ENCODE data around the gene GMCL2. TPM values are rescaled to one million over a fixed set of nuclear protein-coding genes. Genes with fewer than 3 reads are reported as not detected.

The GMCL2 gene
- total and polyA plus RNA-seq, 2 experiments from 2014 or later = 0.07 TPM; not detected in 1

DNA sequence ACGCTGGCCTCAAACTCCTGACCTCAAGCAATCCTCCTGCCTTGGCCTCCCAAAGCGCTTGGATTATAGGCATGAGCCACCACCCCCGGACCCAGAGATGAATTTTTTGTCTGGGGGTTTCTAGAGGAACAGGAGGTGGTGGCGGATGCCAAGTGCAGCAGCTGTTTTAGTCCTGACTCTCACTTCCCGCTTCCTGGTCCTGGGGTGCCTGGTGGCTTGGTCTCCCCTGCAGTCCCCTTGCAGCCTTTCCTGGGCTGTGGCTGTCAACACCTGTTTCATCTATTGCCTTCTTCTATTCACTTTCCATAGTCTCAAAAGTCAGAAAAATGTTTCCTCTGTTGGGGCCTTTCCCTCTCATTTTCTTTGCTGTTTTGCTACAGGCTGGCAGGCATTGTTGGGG is 27.0 kb downstream of the GMCL2 start:
- Mint-ChIP-seq H3K36me3 (ENCODE audit: low read depth) (no peaks in the 10 kb centered on the region), H3K9me3 (no peaks in the 10 kb centered on the region), H3K27ac (no peak overlapping the region), H3K27me3 (ENCODE audit: insufficient read depth, low read depth, poor library complexity) (peaks cover 7% of the 10 kb centered on the region), H3K4me1 (peaks cover 6% of the 10 kb centered on the region), H3K4me3 (no peak overlapping the region)
- no peaks in the 10 kb centered on the region for H3K79me2 ChIP-seq (replicated peaks; ENCODE audit: insufficient read depth)
- peaks cover 7% of the 10 kb centered on the region for H3F3A ChIP-seq (replicated peaks; ENCODE audit: low read depth)
- no peaks in the 10 kb centered on the region for H3K9me2 ChIP-seq (ENCODE audit: insufficient read depth)
- no peak overlapping the region for H2AFZ ChIP-seq
- H3K36me3 ChIP-seq (ENCODE audit: insufficient read depth) = no peaks in the 10 kb centered on the region
- no peaks in the 10 kb centered on the region for H4K20me1 ChIP-seq (replicated peaks; ENCODE audit: insufficient read depth)
- H3K4me1 ChIP-seq (ENCODE audit: insufficient read depth) = peaks cover 8% of the 10 kb centered on the region
- no peak overlapping the region for H3K27ac ChIP-seq (ENCODE audit: low read depth)
- H3K4me3 ChIP-seq = no peak overlapping the region
- H3K27me3 ChIP-seq (ENCODE audit: insufficient read depth) = no peaks in the 10 kb centered on the region
- DNase-seq (ENCODE audit: low spot score) = no peak
- ATAC-seq = no peak
- H3K4me2 ChIP-seq = no peak overlapping the region
- TF ChIP-seq STAT1 (IDR thresholded peaks at IDR 0.05; ENCODE audit: unreplicated experiment) = no peak
- no peak for TF ChIP-seq EZH2phosphoT487 (IDR thresholded peaks at IDR 0.05; ENCODE audit: unreplicated experiment)
- no peak for TF ChIP-seq JUNB (IDR thresholded peaks at IDR 0.05; ENCODE audit: unreplicated experiment)
- no peak for TF ChIP-seq EZH2 (IDR thresholded peaks at IDR 0.05; ENCODE audit: low read depth, unreplicated experiment)
- TF ChIP-seq ZNF114 (CRISPR knock-in tag; IDR thresholded peaks at IDR 0.05) = no peak
- no peak for TF ChIP-seq POLR2AphosphoS5 (IDR thresholded peaks at IDR 0.05; ENCODE audit: low read depth)
- no peak for TF ChIP-seq CTCF (conservative IDR thresholded peaks at IDR 0.05; ENCODE audit: low read depth in 2 of 2)
- TF ChIP-seq ETS1 (IDR thresholded peaks at IDR 0.05) = no peak
- TF ChIP-seq CREB1 (CRISPR knock-in tag; IDR thresholded peaks at IDR 0.05; ENCODE audit: low read depth) = no peak
- TF ChIP-seq, protein P1, sequence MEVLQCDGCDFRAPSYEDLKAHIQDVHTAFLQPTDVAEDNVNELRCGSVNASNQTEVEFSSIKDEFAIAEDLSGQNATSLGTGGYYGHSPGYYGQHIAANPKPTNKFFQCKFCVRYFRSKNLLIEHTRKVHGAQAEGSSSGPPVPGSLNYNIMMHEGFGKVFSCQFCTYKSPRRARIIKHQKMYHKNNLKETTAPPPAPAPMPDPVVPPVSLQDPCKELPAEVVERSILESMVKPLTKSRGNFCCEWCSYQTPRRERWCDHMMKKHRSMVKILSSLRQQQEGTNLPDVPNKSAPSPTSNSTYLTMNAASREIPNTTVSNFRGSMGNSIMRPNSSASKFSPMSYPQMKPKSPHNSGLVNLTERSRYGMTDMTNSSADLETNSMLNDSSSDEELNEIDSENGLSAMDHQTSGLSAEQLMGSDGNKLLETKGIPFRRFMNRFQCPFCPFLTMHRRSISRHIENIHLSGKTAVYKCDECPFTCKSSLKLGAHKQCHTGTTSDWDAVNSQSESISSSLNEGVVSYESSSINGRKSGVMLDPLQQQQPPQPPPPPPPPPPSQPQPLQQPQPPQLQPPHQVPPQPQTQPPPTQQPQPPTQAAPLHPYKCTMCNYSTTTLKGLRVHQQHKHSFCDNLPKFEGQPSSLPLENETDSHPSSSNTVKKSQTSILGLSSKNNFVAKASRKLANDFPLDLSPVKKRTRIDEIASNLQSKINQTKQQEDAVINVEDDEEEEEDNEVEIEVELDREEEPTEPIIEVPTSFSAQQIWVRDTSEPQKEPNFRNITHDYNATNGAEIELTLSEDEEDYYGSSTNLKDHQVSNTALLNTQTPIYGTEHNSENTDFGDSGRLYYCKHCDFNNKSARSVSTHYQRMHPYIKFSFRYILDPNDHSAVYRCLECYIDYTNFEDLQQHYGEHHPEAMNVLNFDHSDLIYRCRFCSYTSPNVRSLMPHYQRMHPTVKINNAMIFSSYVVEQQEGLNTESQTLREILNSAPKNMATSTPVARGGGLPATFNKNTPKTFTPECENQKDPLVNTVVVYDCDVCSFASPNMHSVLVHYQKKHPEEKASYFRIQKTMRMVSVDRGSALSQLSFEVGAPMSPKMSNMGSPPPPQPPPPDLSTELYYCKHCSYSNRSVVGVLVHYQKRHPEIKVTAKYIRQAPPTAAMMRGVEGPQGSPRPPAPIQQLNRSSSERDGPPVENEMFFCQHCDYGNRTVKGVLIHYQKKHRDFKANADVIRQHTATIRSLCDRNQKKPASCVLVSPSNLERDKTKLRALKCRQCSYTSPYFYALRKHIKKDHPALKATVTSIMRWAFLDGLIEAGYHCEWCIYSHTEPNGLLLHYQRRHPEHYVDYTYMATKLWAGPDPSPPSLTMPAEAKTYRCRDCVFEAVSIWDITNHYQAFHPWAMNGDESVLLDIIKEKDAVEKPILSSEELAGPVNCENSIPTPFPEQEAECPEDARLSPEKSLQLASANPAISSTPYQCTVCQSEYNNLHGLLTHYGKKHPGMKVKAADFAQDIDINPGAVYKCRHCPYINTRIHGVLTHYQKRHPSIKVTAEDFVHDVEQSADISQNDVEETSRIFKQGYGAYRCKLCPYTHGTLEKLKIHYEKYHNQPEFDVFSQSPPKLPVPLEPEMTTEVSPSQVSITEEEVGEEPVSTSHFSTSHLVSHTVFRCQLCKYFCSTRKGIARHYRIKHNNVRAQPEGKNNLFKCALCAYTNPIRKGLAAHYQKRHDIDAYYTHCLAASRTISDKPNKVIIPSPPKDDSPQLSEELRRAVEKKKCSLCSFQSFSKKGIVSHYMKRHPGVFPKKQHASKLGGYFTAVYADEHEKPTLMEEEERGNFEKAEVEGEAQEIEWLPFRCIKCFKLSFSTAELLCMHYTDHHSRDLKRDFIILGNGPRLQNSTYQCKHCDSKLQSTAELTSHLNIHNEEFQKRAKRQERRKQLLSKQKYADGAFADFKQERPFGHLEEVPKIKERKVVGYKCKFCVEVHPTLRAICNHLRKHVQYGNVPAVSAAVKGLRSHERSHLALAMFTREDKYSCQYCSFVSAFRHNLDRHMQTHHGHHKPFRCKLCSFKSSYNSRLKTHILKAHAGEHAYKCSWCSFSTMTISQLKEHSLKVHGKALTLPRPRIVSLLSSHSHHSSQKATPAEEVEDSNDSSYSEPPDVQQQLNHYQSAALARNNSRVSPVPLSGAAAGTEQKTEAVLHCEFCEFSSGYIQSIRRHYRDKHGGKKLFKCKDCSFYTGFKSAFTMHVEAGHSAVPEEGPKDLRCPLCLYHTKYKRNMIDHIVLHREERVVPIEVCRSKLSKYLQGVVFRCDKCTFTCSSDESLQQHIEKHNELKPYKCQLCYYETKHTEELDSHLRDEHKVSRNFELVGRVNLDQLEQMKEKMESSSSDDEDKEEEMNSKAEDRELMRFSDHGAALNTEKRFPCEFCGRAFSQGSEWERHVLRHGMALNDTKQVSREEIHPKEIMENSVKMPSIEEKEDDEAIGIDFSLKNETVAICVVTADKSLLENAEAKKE (CRISPR knock-in tag; IDR thresholded peaks at IDR 0.05) = no peak
- TF ChIP-seq ZNF331 (CRISPR knock-in tag; IDR thresholded peaks at IDR 0.05; ENCODE audit: low read depth) = no peak
- no peak for TF ChIP-seq REST (IDR thresholded peaks at IDR 0.05; ENCODE audit: unreplicated experiment)

All from GM23338 (cell line).